ENCODE measurements around the gene OR4E1. TPM values are rescaled to one million over a fixed set of nuclear protein-coding genes. Genes with fewer than 3 reads are reported as not detected.
"Not testable (repeated sequence)": the region's sequence is repeated elsewhere in the genome, so short reads cannot be mapped to it uniquely, and the experiment has no call there.

OR4E1 gene
- polyA plus RNA-seq, 1 donor, result 0.05 TPM

DNA sequence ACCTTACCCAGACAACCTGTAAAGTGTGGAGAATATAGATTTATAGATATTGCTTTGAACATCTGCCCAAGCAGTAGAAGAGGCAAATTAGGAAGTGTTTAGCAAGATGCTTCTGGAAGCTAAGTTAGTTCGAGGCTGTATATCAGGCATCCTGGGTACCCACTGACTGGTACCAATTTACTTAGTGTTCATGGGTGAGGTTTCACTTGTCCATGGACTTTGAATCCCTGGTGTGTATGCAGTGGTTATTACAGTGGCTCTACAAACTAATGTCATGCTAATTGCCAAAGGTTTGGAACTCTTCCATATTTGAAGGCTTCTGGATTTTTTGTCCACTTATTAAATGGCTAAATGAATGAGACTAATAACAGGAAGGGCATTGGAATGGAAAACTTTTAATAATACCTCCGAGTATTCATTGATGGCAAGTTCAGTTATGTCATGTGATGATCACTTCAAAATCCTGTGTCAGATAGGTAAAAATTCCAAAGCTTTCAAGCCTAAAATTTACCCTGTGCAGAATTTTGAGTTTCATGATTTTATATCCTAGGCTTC lies 20.2 kb downstream of the OR4E1 start, which contains the start of gene OR4E2:
OR4E2 (plus strand) TSS at position 505 of the 555 bp plus-strand sequence. CDS start 11,248 bp downstream, outside the sequence.
- no peak for DNase-seq

DNA sequence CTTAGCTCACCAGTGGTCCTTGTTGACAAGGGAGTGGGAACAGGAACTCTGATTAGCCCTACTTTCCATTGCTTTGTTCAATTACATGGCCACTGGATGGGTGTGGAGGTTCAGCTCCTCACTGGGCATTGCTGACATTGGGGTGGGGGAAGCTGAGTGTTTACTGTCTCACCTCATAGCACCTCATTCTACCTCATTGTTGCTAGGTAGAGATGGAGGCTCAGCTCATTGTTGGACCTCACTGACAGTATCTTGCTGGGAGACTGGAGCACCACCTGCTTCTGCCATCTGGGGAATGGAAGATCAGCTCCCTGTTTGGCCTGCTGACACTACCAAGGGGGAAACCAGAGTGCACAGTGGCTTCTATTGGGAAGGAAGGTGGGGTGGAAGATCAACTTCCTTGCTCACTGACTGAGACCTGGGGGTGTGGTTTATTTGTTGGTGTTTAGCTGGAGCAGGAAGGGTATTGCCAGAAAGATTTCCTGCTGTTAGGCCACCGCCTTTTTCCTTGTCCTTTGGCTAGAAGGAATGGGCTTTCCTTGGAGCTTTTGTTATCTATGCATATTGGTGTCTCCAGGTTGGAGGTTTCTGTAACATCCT lies 21.3 kb downstream of the OR4E1 start:
- DNase-seq, result no peak

DNA sequence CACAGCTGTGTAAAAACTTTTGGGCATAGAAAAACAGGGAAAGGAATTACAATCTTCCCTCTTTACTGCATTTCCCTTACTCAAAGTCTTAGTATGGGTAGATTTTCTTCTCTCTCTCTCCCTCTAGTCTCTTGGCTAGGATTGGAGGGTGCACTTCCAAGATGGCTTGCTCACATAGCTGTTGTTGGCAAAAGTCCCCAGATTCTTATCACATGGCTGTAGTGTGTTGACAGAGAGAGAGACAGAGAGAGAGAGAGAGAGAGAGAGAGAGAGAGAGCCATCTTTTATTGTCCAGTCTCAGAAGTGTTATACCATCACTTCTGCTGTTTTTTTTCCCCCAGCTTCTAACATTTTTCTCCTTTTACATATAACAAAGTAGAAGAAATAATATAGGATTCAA lies 26.2 kb downstream of the OR4E1 start:
- no peak for DNase-seq

DNA sequence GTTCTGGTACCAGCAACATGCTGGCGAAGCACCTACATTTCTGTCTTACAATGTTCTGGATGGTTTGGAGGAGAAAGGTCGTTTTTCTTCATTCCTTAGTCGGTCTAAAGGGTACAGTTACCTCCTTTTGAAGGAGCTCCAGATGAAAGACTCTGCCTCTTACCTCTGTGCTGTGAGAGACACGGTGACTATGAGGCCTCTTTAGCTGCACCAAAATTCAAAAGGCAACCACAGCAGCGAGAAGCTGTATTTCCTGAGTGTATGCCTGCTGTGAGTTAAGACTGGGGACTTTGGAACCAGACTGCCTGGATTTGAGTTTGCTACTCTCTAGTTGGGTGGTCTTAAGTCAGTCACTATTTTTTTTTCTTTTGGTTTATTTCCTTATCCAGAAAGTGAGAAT lies 30.2 kb downstream of the OR4E1 start:
- DNase-seq, result no peak

DNA sequence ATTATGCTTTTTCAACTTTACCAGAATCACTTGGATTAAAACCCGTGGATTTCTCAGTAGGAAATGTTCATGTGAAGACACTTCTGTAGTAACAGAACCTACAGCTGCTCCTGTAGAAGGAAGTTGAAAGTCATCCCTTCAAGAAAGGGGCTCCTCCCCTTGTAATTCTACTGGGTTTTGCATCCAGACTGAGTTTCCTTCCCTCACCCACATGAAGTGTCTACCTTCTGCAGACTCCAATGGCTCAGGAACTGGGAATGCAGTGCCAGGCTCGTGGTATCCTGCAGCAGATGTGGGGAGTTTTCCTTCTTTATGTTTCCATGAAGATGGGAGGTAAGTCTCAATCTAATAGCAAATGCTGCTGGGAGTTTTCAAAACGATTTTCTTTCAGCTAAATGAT lies 30.9 kb downstream of the OR4E1 start:
- no peak for DNase-seq

DNA sequence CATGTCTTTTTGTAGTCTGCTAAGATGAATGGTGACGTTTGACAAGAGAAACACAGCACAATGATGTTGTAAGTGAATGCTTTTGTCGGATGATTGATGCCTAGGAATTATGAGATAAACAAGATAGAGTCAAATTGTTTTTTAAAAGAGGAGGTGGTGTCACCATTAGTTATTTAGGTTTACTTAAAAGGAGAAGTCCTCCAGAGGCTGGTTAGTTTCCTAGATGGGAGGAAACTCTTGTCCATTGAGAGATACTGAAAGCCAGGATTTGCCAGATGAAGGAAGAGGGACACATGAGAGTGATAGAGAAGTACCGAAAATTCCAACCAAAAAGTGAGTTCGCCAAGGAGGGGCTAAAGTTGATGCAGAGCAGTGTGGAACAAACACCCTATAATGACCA lies 38.8 kb downstream of the OR4E1 start, which contains the start of gene OR10G2:
OR10G2 (minus strand) TSS at position 101 of the 400 bp plus-strand sequence; CDS start at position 3, 98 bp downstream.
- DNase-seq, result no peak

DNA sequence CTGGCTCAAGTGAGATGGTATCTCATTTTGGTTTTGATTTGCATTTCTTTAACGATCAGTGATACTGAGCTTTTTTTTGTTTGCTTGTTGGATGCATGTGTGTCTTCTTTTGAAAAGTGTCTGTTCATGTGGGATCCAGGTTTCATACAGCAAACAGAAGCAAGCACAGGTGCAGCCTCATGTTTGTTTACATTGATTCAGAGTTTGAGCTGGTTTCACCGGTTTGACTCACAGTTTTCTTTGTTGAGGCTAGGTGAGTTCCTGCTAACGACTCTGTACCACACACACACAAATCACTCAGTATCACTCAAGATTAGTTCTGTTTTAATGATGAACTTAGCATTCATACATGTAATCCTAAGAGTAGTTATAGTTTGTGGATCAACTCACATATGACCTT lies 42.5 kb downstream of the OR4E1 start:
- no peak for DNase-seq

DNA sequence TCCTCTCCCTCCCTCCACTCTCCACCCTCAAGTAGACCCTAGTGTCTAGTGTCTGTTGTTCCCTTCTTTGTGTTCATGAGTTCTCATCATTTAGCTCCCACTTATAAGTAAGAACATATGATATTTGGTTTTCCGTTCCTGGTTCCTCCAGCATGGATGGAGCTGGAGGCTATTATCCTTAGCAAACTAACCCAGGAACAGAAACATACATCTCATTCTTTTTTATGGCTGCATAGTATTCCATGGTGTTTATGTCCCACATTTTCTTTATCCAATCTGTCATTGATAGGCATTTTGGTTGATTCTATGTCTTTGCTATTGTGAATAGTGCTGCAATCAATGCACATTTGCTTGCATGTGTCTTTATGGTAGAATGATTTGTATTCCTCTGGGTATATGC lies 43.1 kb downstream of the OR4E1 start:
- not testable (repeated sequence) for DNase-seq

DNA sequence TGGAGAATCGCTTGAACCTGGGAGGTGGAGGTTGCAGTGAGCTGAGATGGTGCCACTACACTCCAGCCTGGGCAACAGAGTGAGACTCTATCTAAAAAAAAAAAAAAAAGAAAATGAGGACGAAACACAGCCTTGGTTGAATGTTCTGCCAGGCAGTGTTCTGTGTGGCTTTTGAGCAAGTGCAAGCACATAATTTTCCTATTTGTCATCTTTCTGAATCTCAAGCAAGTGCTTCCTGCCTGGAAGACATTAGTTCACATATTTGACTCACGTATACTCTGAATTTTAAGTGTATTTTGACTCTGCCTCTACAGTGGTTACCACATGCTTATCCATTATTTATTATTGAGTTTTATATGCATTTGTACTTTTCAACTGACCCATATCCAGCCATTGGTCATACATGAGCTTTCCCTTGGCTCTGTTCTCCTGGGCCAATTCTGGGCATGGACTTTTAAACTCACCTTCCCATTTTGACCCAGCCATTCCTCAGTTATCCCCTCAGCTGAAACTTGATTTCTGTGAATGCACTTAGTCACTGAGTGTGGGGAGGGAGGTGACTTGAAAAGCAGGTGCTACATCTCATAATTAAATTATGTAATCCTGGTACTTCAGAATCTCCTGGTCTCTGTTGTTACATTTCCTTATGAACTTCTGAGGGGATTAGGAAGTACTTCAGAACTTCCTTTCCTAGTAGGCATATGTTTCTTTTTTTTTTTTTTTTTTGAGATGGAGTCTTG lies 47.0 kb downstream of the OR4E1 start:
- DNase-seq, result no peak

Other genes with a start within 250 kb of the OR4E1 start
- gene CHD8, start 217.7 kb downstream of the OR4E1 start, polyA plus RNA-seq (ENCODE audit: insufficient read length), result 85.3 TPM
- 51.6 TPM for gene RAB2B, start 196.9 kb downstream of the OR4E1 start, polyA plus RNA-seq (ENCODE audit: insufficient read length)
- gene TOX4, start 196.6 kb downstream of the OR4E1 start, polyA plus RNA-seq (ENCODE audit: insufficient read length), result 63.6 TPM
- gene METTL3, start 162.5 kb downstream of the OR4E1 start, polyA plus RNA-seq (ENCODE audit: insufficient read length), result 118 TPM
- 62.1 TPM for gene SALL2, start 147.5 kb downstream of the OR4E1 start, polyA plus RNA-seq (ENCODE audit: insufficient read length)
- 0.07 TPM for gene OR10G3, start 93.7 kb downstream of the OR4E1 start, polyA plus RNA-seq (ENCODE audit: insufficient read length)
- gene OR10G2, start 38.9 kb downstream of the OR4E1 start, polyA plus RNA-seq (ENCODE audit: insufficient read length), result not detected
- 0.05 TPM for gene OR4E2, start 20.0 kb downstream of the OR4E1 start, polyA plus RNA-seq (ENCODE audit: insufficient read length)

Data from left kidney (tissue), 2 donors.